Putamen (tissue), 1 donor: ENCODE data around the gene NANOS3.
"Not testable (repeated sequence)": the region's sequence is repeated elsewhere in the genome, so short reads cannot be mapped to it uniquely, and the experiment has no call there.

Source experiments
- DNase-seq: peaks from one replicate; pipeline ENCODE4 v3.0.0-alpha.2; 2016; ENCODE audit warnings: low spot score

Gene NANOS3

GRCh38 chr19:13920940-13921747 lies 44.2 kb downstream of the NANOS3 start:
- DNase-seq = peak; percentile 27

DNA sequence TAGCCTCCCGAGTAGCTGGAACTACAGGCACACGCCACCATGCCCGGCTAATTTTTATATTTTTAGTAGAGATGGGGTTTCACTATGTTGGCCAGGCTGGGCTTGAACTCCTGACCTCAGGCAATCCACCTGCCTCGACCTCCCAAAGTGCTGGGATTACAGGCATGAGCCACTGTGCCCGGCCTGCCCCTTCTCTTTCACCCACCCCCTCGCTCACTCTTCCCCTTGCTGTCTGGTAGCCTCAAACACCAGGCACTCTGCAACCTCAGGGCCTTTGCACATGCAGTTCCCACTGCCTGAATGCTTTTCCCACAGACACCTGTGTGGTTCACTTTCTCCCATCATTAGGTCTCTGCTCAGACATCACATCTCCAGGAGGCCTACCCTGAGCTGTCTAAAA lies 45.2 kb downstream of the NANOS3 start:
- not testable (repeated sequence) for DNase-seq

- DNase-seq = no peak
These were observed 46.5 kb downstream of the NANOS3 start for GRCh38 chr19:13923194-13923987.

GRCh38 chr19:13926010-13926409 lies 49.1 kb downstream of the NANOS3 start:
- no peak for DNase-seq

DNA sequence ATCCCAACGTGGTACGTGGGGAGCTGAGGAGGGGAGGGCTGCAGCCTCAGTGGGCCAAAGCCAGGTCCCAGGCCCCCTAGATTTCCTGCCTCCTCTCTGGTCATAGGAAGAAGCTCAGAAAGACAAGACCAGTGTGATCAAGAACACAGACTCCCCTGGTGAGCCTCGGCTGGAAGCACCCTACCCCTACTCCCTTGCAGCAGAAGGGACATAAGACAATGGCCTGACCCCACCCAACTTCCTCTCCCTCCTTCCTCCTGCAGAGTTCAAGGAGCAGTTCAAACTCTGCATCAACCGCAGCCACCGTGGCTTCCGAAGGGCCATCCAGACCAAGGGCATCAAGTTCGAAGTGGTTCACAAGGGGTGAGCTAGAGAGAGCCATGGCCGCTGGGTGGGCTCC lies 49.8 kb downstream of the NANOS3 start:
- no peak for DNase-seq

- DNase-seq = no peak
These were observed 52.4 kb downstream of the NANOS3 start for GRCh38 chr19:13929340-13929739.

DNA sequence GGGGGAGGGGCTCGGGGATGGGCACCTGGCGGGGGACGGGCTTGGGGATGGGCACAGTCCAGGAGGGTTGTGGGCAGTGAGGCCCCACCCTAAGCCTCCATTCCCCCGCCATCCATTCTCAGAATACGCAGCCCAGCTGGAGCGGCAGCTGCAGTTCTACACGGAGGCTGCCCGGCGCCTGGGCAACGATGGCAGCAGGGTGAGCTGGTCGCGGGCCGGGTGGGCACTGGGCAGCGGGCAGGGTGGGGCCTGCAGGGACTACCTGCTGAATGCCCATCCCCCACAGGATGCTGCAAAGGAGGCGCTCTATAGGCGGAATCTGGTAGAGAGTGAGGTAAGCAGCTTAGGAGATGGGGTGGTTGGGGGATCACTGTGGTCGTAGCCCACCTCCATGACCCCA lies 53.0 kb downstream of the NANOS3 start:
- no peak for DNase-seq
